K562 (cell line): ENCODE measurements around the gene YOD1. TPM values are rescaled to one million over a fixed set of nuclear protein-coding genes. Genes with fewer than 3 reads are reported as not detected.

Experiments used
- ARID3A ChIP-seq: IDR thresholded peaks from 2 replicates; pipeline ENCODE4 v1.6.1; 2012; ENCODE audit warnings: low read depth, low read length, improper control_type of control experiment, borderline replicate concordance
- MECOM ChIP-seq: fragments of 250-450 bp; sonication (Bioruptor Pico); IDR thresholded peaks from 2 replicates; pipeline ENCODE4 v1.8.0; 2022; ENCODE audit warnings: inconsistent platforms
- STAT6 ChIP-seq: sonication (generic); formaldehyde crosslinking; IDR thresholded peaks from 2 replicates; pipeline ENCODE4 v1.8.1; 2023; ENCODE audit warnings: mild to moderate bottlenecking, missing genetic modification reagents
- ZNF551 ChIP-seq: fragments of 250-450 bp; sonication (Bioruptor Pico); IDR thresholded peaks from 2 replicates; pipeline ENCODE4 v1.5.0; 2021; ENCODE audit warnings: mild to moderate bottlenecking, moderate library complexity
- ZNF655 ChIP-seq: fragments of 250-450 bp; sonication (Bioruptor Pico); IDR thresholded peaks from 2 replicates; pipeline ENCODE4 v1.5.0; 2021
- polyA plus RNA-seq, 8 experiments: library from polyadenylated mRNA; depleted of rRNA in 4 of 8; stranded (reverse) in 5 of 8; unstranded in 3 of 8; fragments of >200 nt; fragmentation: Nextera tagmentation in 2 of 8; fragmentation: Illumina TruSeq in 1 of 8; extraction: Ambion mirVana in 2 of 8; extraction: Trizol in 1 of 8; gene quantifications; 2 replicates each; pipeline versions ENCODE4 v1.2.1 to v1.2.3, GENCODE V29; 2011 to 2014; ENCODE audit warnings: inconsistent platforms in 1 of 8, missing spikeins in 1 of 8
- total RNA-seq, 7 experiments: library from RNA; depleted of rRNA in 6 of 7; stranded (reverse); fragments of >200 nt in 6 of 7; fragmentation: Illumina TruSeq in 2 of 7; extraction: Trizol in 2 of 7; gene quantifications; 2 replicates each; pipeline versions ENCODE4 v1.2.1 to v1.2.3, GENCODE V29; 2011 to 2021; ENCODE audit warnings: low replicate concordance in 1 of 7

The YOD1 gene
- total and polyA plus RNA-seq, 9 of the 15 experiments (the other 6 are each of a cell fraction or from before 2014, with no cell fraction given): 18.2 to 78.1 (median 46.9) TPM

GRCh38 chr1:207093944-207094343 lies 42.9 kb upstream of the YOD1 start (continued):
- TF ChIP-seq ARID3A (no peak), STAT6 (no peak), ZNF551 (no peak), MECOM (CRISPR knock-in tag) (no peak), ZNF655 (CRISPR knock-in tag) (no peak)
